Karpas-422 (cell line): ENCODE measurements around the gene P2RX6. TPM values are rescaled to one million over a fixed set of nuclear protein-coding genes. Genes with fewer than 3 reads are reported as not detected.
"Not testable (repeated sequence)": the region's sequence is repeated elsewhere in the genome, so short reads cannot be mapped to it uniquely, and the experiment has no call there.

Experiments used
- DNase-seq: peaks from one replicate; pipeline ENCODE4 v3.0.0-alpha.2; 2015
- H2AFZ ChIP-seq: fragments of 200-600 bp; sonication (generic); 2 replicates; pipeline ENCODE4 v1.6.1; 2014; ENCODE audit warnings: antibody characterized with exemption, low read length, mixed read lengths
- H3K27ac ChIP-seq: fragments of 200-600 bp; sonication (generic); 2 replicates; pipeline ENCODE4 v1.5.1; 2014; ENCODE audit warnings: mild to moderate bottlenecking, low read length, moderate library complexity
- H3K27me3 ChIP-seq: fragments of 200-600 bp; sonication (generic); 2 replicates; pipeline ENCODE4 v1.6.1; 2014; ENCODE audit warnings: low read length, mixed read lengths
- H3K36me3 ChIP-seq: fragments of 200-600 bp; sonication (generic); 2 replicates; pipeline ENCODE4 v1.6.1; 2014; ENCODE audit warnings: low read length, mixed read lengths; ENCODE audit not compliant: insufficient read depth
- H3K4me1 ChIP-seq: fragments of 200-600 bp; sonication (generic); 2 replicates; pipeline ENCODE4 v1.6.1; 2014; ENCODE audit warnings: mild to moderate bottlenecking, low read length, mixed read lengths
- H3K4me2 ChIP-seq: fragments of 200-600 bp; sonication (generic); 2 replicates; pipeline ENCODE4 v1.6.1; 2014; ENCODE audit warnings: low read length, low read depth, mild to moderate bottlenecking; ENCODE audit not compliant: poor library complexity, severe bottlenecking
- H3K4me3 ChIP-seq: fragments of 200-600 bp; sonication (generic); 2 replicates; pipeline ENCODE4 v1.5.1; 2014; ENCODE audit warnings: mild to moderate bottlenecking, antibody characterized with exemption, low read length, mixed read lengths
- H3K79me2 ChIP-seq: fragments of 200-600 bp; sonication (generic); 2 replicates; pipeline ENCODE4 v1.6.1; 2014; ENCODE audit warnings: mild to moderate bottlenecking, low read length, mixed read lengths
- H3K9ac ChIP-seq: fragments of 200-600 bp; sonication (generic); 2 replicates; pipeline ENCODE4 v1.6.0; 2014; ENCODE audit warnings: low read length
- H3K9me2 ChIP-seq: fragments of 200-600 bp; sonication (generic), shearing (Covaris generic); replicated peaks from 2 replicates; pipeline ENCODE4 v1.6.0; 2014; ENCODE audit warnings: mild to moderate bottlenecking, low read length, moderate library complexity; ENCODE audit not compliant: insufficient read depth
- H3K9me3 ChIP-seq: fragments of 300-700, 200-600 bp; sonication (generic); 2 replicates; pipeline ENCODE4 v1.6.1; 2014; ENCODE audit warnings: low read length, mixed read lengths
- H4K20me1 ChIP-seq: fragments of 200-600 bp; sonication (generic); 2 replicates; pipeline ENCODE4 v1.6.1; 2014; ENCODE audit warnings: mild to moderate bottlenecking, antibody characterized with exemption, low read length, low read depth; ENCODE audit not compliant: insufficient read depth
- total RNA-seq: library from RNA; depleted of rRNA; stranded (reverse); fragments of >200 nt; shearing (Covaris generic); gene quantifications from 2 replicates; pipeline ENCODE4 v1.2.3, GENCODE V29; 2014; ENCODE audit warnings: low replicate concordance

The P2RX6 gene
- total RNA-seq, 1 experiment from 2014 or later = 1.6 TPM

GRCh38 chr22:21067075-21067900 is 52.3 kb downstream of the P2RX6 start:
- Histone ChIP-seq H2AFZ (no peak overlapping the region), H3K4me1 (no peaks in the 10 kb centered on the region), H3K4me3 (no peak overlapping the region), H3K36me3 (no peaks in the 10 kb centered on the region), H3K9me3 (no peaks in the 10 kb centered on the region), H3K4me2 (no peak overlapping the region), H3K27me3 (no peaks in the 10 kb centered on the region), H3K79me2 (no peaks in the 10 kb centered on the region), H3K9me2 (no peaks in the 10 kb centered on the region), H3K27ac (no peak overlapping the region), H3K9ac (no peak overlapping the region), H4K20me1 (no peaks in the 10 kb centered on the region)
- DNase-seq = no peak

- Histone ChIP-seq H3K36me3 (no peaks in the 10 kb centered on the region), H3K9me2 (no peaks in the 10 kb centered on the region), H3K79me2 (no peaks in the 10 kb centered on the region), H3K4me3 (no peak overlapping the region), H4K20me1 (no peaks in the 10 kb centered on the region), H3K4me1 (no peaks in the 10 kb centered on the region), H3K4me2 (no peak overlapping the region), H3K27me3 (no peaks in the 10 kb centered on the region), H3K27ac (no peak overlapping the region), H3K9ac (no peak overlapping the region), H2AFZ (no peak overlapping the region), H3K9me3 (no peaks in the 10 kb centered on the region; the same call in 1 of the 2 replicates)
- DNase-seq = no peak
These were observed 53.1 kb downstream of the P2RX6 start for GRCh38 chr22:21067901-21068680.

DNA sequence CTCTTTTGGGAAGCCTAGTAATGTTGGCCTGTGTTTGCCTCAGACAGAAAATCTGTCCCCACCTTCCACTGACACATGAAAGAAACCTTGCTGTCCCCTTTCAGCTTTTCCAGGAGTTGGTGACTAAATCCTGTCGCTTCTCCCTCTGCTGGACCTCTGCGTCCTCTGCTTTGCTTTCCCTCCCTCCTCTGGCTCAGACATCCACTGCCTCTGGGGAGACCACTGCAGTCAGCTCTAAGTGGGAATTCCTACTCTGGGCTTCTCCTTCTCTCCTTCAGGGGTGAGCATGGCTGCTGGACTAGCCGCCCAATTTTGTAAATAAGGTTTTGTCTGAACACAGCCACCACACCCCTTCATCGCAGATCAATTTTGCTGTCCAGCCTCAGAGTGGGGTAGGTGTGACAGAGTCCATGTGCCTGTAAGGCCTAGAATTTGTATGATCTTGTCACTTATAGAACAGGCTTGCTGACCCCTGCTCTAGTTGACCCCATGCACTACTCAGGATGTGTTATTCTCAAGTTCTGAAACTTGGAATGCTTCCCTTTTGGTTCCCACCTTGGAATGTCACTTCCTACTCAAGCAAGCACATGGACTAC is 53.8 kb downstream of the P2RX6 start:
- H3K4me2 ChIP-seq = no peak overlapping the region
- H4K20me1 ChIP-seq = no peaks in the 10 kb centered on the region
- H3K79me2 ChIP-seq = no peaks in the 10 kb centered on the region
- H3K9me2 ChIP-seq = no peaks in the 10 kb centered on the region
- H3K27ac ChIP-seq = no peak overlapping the region
- DNase-seq = no peak
- no peaks in the 10 kb centered on the region; the same call in 1 of the 2 replicates for H3K9me3 ChIP-seq
- no peaks in the 10 kb centered on the region for H3K4me1 ChIP-seq
- no peaks in the 10 kb centered on the region for H3K27me3 ChIP-seq
- H3K9ac ChIP-seq = no peak overlapping the region
- H3K36me3 ChIP-seq = no peaks in the 10 kb centered on the region
- H3K4me3 ChIP-seq = no peak overlapping the region
- H2AFZ ChIP-seq = no peak overlapping the region

GRCh38 chr22:21069375-21069774 is 54.4 kb downstream of the P2RX6 start:
- no peaks in the 10 kb centered on the region for H3K27me3 ChIP-seq
- H3K4me2 ChIP-seq = no peak overlapping the region
- no peaks in the 10 kb centered on the region for H3K36me3 ChIP-seq
- H3K4me1 ChIP-seq = no peaks in the 10 kb centered on the region
- H3K9me3 ChIP-seq = no peaks in the 10 kb centered on the region; the same call in 1 of the 2 replicates
- H3K4me3 ChIP-seq = no peak overlapping the region
- no peak overlapping the region for H2AFZ ChIP-seq
- H3K9ac ChIP-seq = no peak overlapping the region
- H3K9me2 ChIP-seq = no peaks in the 10 kb centered on the region
- no peak overlapping the region for H3K27ac ChIP-seq
- H4K20me1 ChIP-seq = no peaks in the 10 kb centered on the region
- no peak for DNase-seq
- H3K79me2 ChIP-seq = no peaks in the 10 kb centered on the region

DNA sequence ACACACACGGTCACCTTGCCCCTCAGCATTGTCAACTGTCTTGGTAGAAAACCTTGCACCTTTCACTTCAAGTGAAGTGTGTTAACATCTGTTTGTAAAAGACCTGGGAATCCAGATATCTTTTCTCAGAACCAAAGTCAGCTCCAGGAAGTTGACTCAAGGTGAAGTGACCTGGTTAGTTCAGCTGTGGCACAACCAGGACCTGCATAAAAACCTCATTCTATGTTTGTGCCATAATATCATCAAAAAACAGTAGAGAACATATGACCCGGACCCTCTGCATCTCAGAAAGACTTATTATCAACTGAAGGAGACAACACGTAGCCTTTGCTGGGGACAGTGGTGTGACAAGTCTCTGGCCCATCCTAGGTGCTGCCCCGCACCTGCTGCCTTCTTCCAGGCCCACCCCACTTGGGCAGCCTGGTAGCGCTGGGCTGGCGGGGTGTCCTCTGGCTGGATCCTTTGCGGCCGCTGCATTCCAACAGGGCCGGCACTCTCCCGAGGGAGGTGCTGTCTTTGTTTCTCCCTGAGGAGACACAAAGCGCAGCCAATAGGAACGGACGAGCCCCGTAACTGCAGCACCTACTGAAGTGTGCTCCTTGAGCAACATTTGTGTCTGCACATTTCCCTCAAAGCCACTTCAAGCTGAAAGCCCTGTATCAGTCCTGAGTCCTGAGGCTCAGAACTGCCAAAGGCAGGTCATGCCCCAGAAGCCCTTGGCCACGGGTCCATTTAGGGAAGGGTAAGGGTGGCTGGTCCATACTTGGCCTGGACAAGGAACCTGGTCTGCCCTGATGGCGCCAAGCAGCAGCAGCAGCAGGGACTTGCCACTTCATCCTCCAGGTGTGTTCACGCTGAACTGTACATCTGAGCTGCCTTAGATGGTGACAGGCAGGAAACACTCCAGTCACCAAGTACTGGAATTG is 56.0 kb downstream of the P2RX6 start:
- Histone ChIP-seq H3K4me2 (no peak overlapping the region), H3K4me1 (no peaks in the 10 kb centered on the region), H3K9me3 (no peaks in the 10 kb centered on the region; the same call in 1 of the 2 replicates), H2AFZ (no peak overlapping the region), H3K4me3 (no peak overlapping the region), H3K79me2 (no peaks in the 10 kb centered on the region), H3K9ac (no peak overlapping the region), H3K27me3 (no peaks in the 10 kb centered on the region), H3K27ac (no peak overlapping the region), H3K36me3 (no peaks in the 10 kb centered on the region), H3K9me2 (no peaks in the 10 kb centered on the region), H4K20me1 (no peaks in the 10 kb centered on the region)
- DNase-seq = no peak

DNA sequence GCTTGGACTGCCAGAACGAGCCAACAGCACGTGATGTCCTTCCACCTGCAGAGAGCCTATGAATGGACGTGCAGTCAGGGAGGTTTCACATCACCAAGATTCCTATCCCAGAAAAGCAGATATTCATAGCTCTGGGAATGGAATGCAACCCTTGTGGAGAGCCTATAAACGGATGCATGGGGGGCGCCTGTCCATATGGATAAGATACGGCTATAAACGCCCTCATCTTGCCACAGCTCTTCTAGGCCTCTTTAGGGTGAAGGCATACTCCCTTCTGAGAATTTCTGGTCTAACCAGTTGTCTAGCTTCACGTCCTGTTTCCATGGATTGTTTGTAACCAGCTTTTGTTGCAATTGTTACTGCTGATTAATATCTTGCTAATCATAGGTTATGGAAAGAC is 56.8 kb downstream of the P2RX6 start:
- H3K4me1 ChIP-seq, H2AFZ ChIP-seq, H4K20me1 ChIP-seq, H3K9ac ChIP-seq, H3K27ac ChIP-seq, H3K4me3 ChIP-seq, H3K4me2 ChIP-seq, H3K9me2 ChIP-seq, H3K9me3 ChIP-seq, H3K79me2 ChIP-seq, DNase-seq, H3K36me3 ChIP-seq, H3K27me3 ChIP-seq: not testable (repeated sequence)

- Histone ChIP-seq H3K4me2 (no peak overlapping the region), H3K36me3 (no peaks in the 10 kb centered on the region), H3K9me3 (no peaks in the 10 kb centered on the region; the same call in 1 of the 2 replicates), H3K9ac (no peak overlapping the region), H3K9me2 (no peaks in the 10 kb centered on the region), H3K79me2 (no peaks in the 10 kb centered on the region), H3K27me3 (no peaks in the 10 kb centered on the region), H3K4me1 (no peaks in the 10 kb centered on the region), H4K20me1 (no peaks in the 10 kb centered on the region), H2AFZ (no peak overlapping the region), H3K4me3 (no peak overlapping the region), H3K27ac (no peak overlapping the region)
- no peak for DNase-seq
These were observed 58.1 kb downstream of the P2RX6 start for GRCh38 chr22:21073023-21073422.
